IMR-90 (cell line): ENCODE results near the gene PHF5A. TPM values are rescaled to one million over a fixed set of nuclear protein-coding genes. Genes with fewer than 3 reads are reported as not detected.
"Not testable (repeated sequence)": the region's sequence is repeated elsewhere in the genome, so short reads cannot be mapped to it uniquely, and the experiment has no call there.

Source experiments
- ATAC-seq: fragments of 200-7000 bp; cut with Tn5 transposase; 2 replicates; pipeline ENCODE4 v1.9.1; 2020; ENCODE audit warnings: low read depth, mild to moderate bottlenecking, moderate library complexity
- BruUV-seq: library from RNA; stranded (reverse); fragments of 400-500 nt; replicated peaks from 2 replicates; lab custom pipeline; 2021; lab: Mats Ljungman, UMichigan
- CTCF ChIA-PET: fragments of 300-600 bp; formaldehyde crosslinking; extraction: SDS; loops from one replicate; lab custom pipeline; 2021; ENCODE audit warnings: antibody characterized with exemption; lab: Yijun Ruan, JAX
- POLR2A ChIA-PET: fragments of 300-600 bp; sonication (Branson Sonifier 250); formaldehyde crosslinking; loops from one replicate; lab custom pipeline; 2022; ENCODE audit warnings: antibody characterized with exemption; ENCODE audit not compliant: unreplicated experiment; lab: Charles Lee
- DNase-seq: peaks from one replicate; pipeline ENCODE4 v3.0.0; 2013
- H2AFZ ChIP-seq: replicated peaks from 2 replicates; pipeline ENCODE3; 2013; ENCODE audit warnings: low read length, mild to moderate bottlenecking; ENCODE audit not compliant: poor library complexity
- H2AK5ac ChIP-seq: 2 replicates; pipeline ENCODE4 v1.6.1; 2013; ENCODE audit warnings: low read depth, low read length, inconsistent platforms
- H2AK9ac ChIP-seq: replicated peaks from 2 replicates; pipeline ENCODE3; 2013; ENCODE audit warnings: mild to moderate bottlenecking, low read depth, low read length, moderate library complexity; ENCODE audit not compliant: poor library complexity
- H2BK120ac ChIP-seq: 2 replicates; pipeline ENCODE4 v1.6.1; 2013; ENCODE audit warnings: low read depth, low read length, inconsistent platforms
- H2BK15ac ChIP-seq: 3 replicates; pipeline ENCODE4 v1.6.1; 2013; ENCODE audit warnings: low read depth, low read length, inconsistent platforms
- H2BK20ac ChIP-seq: 2 replicates; pipeline ENCODE4 v1.6.1; 2013; ENCODE audit warnings: low read depth, mild to moderate bottlenecking, inconsistent platforms, low read length, moderate library complexity
- H2BK5ac ChIP-seq: 2 replicates; pipeline ENCODE4 v1.6.1; 2013; ENCODE audit warnings: mild to moderate bottlenecking, low read depth, low read length, inconsistent platforms; ENCODE audit not compliant: poor library complexity, severe bottlenecking
- H3K14ac ChIP-seq: replicated peaks from 2 replicates; pipeline ENCODE4 v1.6.1; 2013; ENCODE audit warnings: low read depth, low read length, inconsistent platforms
- H3K18ac ChIP-seq: 2 replicates; pipeline ENCODE4 v1.6.1; 2013; ENCODE audit warnings: low read depth, low read length, control low read depth
- H3K23ac ChIP-seq: 2 replicates; pipeline ENCODE4 v1.6.1; 2013; ENCODE audit warnings: low read depth, low read length, inconsistent platforms
- H3K27ac ChIP-seq: 2 replicates; pipeline ENCODE4 v1.5.1; 2013; ENCODE audit warnings: mild to moderate bottlenecking, control low read depth, low read length; ENCODE audit not compliant: insufficient read depth
- H3K27me3 ChIP-seq: 2 replicates; pipeline ENCODE4 v1.6.1; 2013; ENCODE audit warnings: low read length; ENCODE audit not compliant: control insufficient read depth, insufficient read depth
- H3K36me3 ChIP-seq: 2 replicates; pipeline ENCODE4 v1.6.1; 2013; ENCODE audit warnings: low read length, mixed read lengths; ENCODE audit not compliant: control insufficient read depth, insufficient read depth
- H3K4ac ChIP-seq: 2 replicates; pipeline ENCODE4 v1.6.1; 2013; ENCODE audit warnings: low read depth, low read length, inconsistent platforms
- H3K4me1 ChIP-seq: 2 replicates; pipeline ENCODE4 v1.6.1; 2013; ENCODE audit warnings: low read length, mixed read lengths; ENCODE audit not compliant: control insufficient read depth, insufficient read depth
- H3K4me2 ChIP-seq: 2 replicates; pipeline ENCODE4 v1.6.1; 2013; ENCODE audit warnings: low read depth, mild to moderate bottlenecking, control low read depth, low read length, moderate library complexity
- H3K4me3 ChIP-seq: 2 replicates; pipeline ENCODE4 v1.5.1; 2013; ENCODE audit warnings: low read depth, mild to moderate bottlenecking, control low read depth, low read length, moderate library complexity; ENCODE audit not compliant: insufficient read depth
- H3K56ac ChIP-seq: 2 replicates; pipeline ENCODE4 v1.6.1; 2013; ENCODE audit warnings: low read length, inconsistent platforms; ENCODE audit not compliant: insufficient read depth; ENCODE audit errors: extremely low read depth
- H3K79me1 ChIP-seq, 2 experiments: 2 replicates each; pipeline ENCODE4 v1.6.1; 2013; ENCODE audit warnings: low read length in 2 of 2, inconsistent platforms in 1 of 2, low read depth in 1 of 2
- H3K9ac ChIP-seq: 2 replicates; pipeline ENCODE4 v1.6.1; 2013; ENCODE audit warnings: low read depth, low read length, control low read depth
- H3K9me1 ChIP-seq: 2 replicates; pipeline ENCODE4 v1.6.1; 2013; ENCODE audit warnings: low read length, inconsistent platforms; ENCODE audit not compliant: insufficient read depth
- H3K9me3 ChIP-seq: 2 replicates; pipeline ENCODE4 v1.6.1; 2013; ENCODE audit warnings: low read length; ENCODE audit not compliant: control insufficient read depth, insufficient read depth
- H4K20me1 ChIP-seq: 2 replicates; pipeline ENCODE4 v1.6.1; 2013; ENCODE audit warnings: low read length, inconsistent platforms; ENCODE audit not compliant: insufficient read depth
- H4K5ac ChIP-seq: 2 replicates; pipeline ENCODE4 v1.6.1; 2013; ENCODE audit warnings: mild to moderate bottlenecking, low read depth, low read length, control low read depth
- H4K8ac ChIP-seq, 2 experiments: 2 replicates each; pipeline ENCODE4 v1.6.1; 2013; ENCODE audit warnings: low read depth in 2 of 2, low read length in 2 of 2, control low read depth in 1 of 2, inconsistent platforms in 1 of 2
- H4K91ac ChIP-seq: 2 replicates; pipeline ENCODE4 v1.6.1; 2013; ENCODE audit warnings: low read depth, low read length, inconsistent platforms; ENCODE audit not compliant: insufficient read depth
- WGBS, 2 experiments: methylation state at CpG; one replicate each; pipeline versions ENCODE4 v1.1.5 to v1.1.7; 2013; ENCODE audit warnings: missing lambda C conversion rate in 2 of 2; ENCODE audit not compliant: insufficient read length in 1 of 2; ENCODE audit errors: extremely low coverage in 2 of 2; 5-methylcytosine and 5-hydroxymethylcytosine counted together
- dilution Hi-C: fragments of 300-500 bp; cut with HindIII; formaldehyde crosslinking; loops from one replicate; pipeline ENCODE4 v1.14.3; 2018; ENCODE audit warnings: low sequenced_read_pairs; ENCODE audit not compliant: unreplicated experiment
- in situ Hi-C: fragments of 300-500 bp; cut with MboI; formaldehyde crosslinking; loops from 3 replicates; pipeline ENCODE4 v1.14.3; 2019; ENCODE audit warnings: low sequenced_read_pairs, inconsistent platforms, mixed read lengths
- intact Hi-C: fragments of 100-400 bp; cut with micrococcal nuclease; formaldehyde crosslinking; loops from 2 replicates; pipeline ENCODE4 v1.10.0; 2022
- polyA plus RNA-seq, 3 experiments: library from polyadenylated mRNA; depleted of rRNA; stranded (reverse); fragments of >200 nt; gene quantifications; 2 replicates each; pipeline ENCODE4 v1.2.3, GENCODE V29; 2012; ENCODE audit warnings: low replicate concordance in 1 of 3
- total RNA-seq: library from RNA; depleted of rRNA; stranded (reverse); fragments of >200 nt; gene quantifications from 2 replicates; pipeline ENCODE4 v1.2.3, GENCODE V29; 2012

Gene PHF5A
- total and polyA plus RNA-seq, 2 of the 4 experiments (the other 2 are of a cell fraction): 50.9 to 54.9 TPM

GRCh38 chr22:41440511-41440910 lies 28.0 kb downstream of the PHF5A start:
- H3K9me3 ChIP-seq, H3K9ac ChIP-seq, H2BK15ac ChIP-seq, in situ Hi-C loops, POLR2A ChIA-PET, H2AFZ ChIP-seq, H3K18ac ChIP-seq, dilution Hi-C loops, H4K91ac ChIP-seq, H4K5ac ChIP-seq, H3K4ac ChIP-seq, BruUV-seq, H2BK120ac ChIP-seq, H3K27ac ChIP-seq, H2BK5ac ChIP-seq, H3K14ac ChIP-seq, H3K4me3 ChIP-seq, H4K8ac ChIP-seq, intact Hi-C loops, H3K27me3 ChIP-seq, H3K4me1 ChIP-seq, CTCF ChIA-PET, H3K4me2 ChIP-seq, H3K9me1 ChIP-seq, ATAC-seq, H2AK5ac ChIP-seq, H2AK9ac ChIP-seq, H2BK20ac ChIP-seq, DNase-seq, H3K23ac ChIP-seq, H3K56ac ChIP-seq: not testable (repeated sequence)
- H3K36me3 ChIP-seq: peaks cover 36% of the 10 kb centered on the region
- peaks cover 91% of the 10 kb centered on the region for H4K20me1 ChIP-seq
- peaks cover 20 to 65% of the 10 kb centered on the region in 2 experiments for H3K79me1 ChIP-seq
- 100% methylated on average over 1 of the region's 5 CpGs for WGBS, 2 experiments
